Adrenal gland (tissue), 5 donors: ENCODE results near the gene ANKRD33B.

Source experiments
- POLR2A ChIP-seq, 2 donors: fragments of 450-650 bp; IDR thresholded peaks; one replicate each; pipeline ENCODE4 v1.6.1; 2017; ENCODE audit warnings: antibody characterized with exemption in 2 of 2, mild to moderate bottlenecking in 2 of 2, moderate library complexity in 1 of 2
- TF ChIP-seq, protein P1 (sequence below), 6 experiments: fragments of 450-650 bp in 4 of 6; fragments of 200-600 bp in 2 of 6; sonication (generic) in 1 of 6; IDR thresholded peaks; 1 replicate in 5 of 6; 2 replicates in 1 of 6; pipeline versions ENCODE4 v1.5.1 to v1.8.0; 2016 to 2021; ENCODE audit warnings: antibody characterized with exemption in 6 of 6, mild to moderate bottlenecking in 2 of 6, moderate library complexity in 1 of 6
- donor health status: DM: no; HTN: no; CAD: no.

DNA sequence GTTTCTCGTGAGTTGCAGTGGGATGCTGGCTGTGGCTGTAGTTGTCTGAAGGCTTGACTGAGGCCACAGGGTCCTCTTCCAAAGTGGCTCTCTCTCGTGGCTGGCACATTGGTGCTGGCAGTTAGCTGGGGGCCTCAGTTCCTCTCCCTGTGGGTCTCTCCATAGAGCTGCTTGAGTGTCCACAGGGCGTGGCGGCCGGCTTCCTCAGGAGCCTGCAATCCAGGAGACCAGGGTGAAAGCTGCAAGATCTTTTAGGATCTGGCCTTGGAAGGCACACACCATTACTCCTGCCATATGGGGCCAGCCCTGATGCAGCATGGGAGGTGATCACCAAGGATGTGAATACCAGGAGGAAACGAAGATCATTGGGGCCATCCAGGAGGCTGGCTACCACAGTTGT lies 41.1 kb downstream of the ANKRD33B start:
- TF ChIP-seq, protein P1, sequence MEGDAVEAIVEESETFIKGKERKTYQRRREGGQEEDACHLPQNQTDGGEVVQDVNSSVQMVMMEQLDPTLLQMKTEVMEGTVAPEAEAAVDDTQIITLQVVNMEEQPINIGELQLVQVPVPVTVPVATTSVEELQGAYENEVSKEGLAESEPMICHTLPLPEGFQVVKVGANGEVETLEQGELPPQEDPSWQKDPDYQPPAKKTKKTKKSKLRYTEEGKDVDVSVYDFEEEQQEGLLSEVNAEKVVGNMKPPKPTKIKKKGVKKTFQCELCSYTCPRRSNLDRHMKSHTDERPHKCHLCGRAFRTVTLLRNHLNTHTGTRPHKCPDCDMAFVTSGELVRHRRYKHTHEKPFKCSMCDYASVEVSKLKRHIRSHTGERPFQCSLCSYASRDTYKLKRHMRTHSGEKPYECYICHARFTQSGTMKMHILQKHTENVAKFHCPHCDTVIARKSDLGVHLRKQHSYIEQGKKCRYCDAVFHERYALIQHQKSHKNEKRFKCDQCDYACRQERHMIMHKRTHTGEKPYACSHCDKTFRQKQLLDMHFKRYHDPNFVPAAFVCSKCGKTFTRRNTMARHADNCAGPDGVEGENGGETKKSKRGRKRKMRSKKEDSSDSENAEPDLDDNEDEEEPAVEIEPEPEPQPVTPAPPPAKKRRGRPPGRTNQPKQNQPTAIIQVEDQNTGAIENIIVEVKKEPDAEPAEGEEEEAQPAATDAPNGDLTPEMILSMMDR (IDR thresholded peaks at IDR 0.05): no peak
- no peak for TF ChIP-seq POLR2A (IDR thresholded peaks at IDR 0.05)
